Measurements from ENCODE around the gene RABGAP1L.
"Not testable (repeated sequence)": the region's sequence is repeated elsewhere in the genome, so short reads cannot be mapped to it uniquely, and the experiment has no call there.

RABGAP1L gene

DNA sequence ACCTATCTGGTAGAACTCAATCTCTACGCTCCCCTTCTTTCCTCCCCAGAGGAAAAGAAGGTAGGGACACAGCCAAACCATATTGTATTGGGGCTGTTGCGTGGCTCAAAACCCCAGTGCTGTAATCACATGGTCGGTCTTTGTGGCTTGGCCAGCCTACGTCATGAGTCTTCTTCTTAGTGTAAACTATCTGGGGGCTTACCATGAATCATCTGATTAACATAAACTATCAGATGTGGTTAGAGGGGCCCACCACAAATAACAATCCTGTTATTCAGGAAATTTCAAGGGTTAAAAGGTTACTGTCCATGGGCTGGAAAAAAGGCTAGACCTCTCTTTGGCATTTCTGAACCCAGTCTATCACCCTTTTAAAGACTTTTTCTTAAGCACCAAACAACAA lies 238.9 kb downstream of the RABGAP1L start:
- no peak for DNase-seq

DNA sequence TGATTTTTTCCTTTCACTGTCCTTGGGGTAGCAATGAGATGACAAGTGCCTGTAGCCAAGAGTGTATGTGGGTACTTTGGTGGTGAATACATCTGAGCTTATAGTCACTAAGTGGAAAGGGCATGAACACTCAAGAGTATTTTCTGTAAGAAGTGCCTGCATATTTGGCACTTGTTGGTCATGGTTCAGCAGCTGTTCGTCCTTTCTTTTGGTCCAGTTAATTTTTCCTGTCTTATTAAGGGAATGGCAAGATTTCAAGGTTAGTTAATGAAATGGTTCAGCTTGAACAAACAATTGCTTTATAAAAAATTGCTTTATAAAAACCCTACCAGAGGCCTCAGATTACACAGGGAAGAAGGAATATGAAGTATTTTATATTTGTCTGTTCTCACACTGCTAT lies 239.9 kb downstream of the RABGAP1L start:
- no peak for DNase-seq

DNA sequence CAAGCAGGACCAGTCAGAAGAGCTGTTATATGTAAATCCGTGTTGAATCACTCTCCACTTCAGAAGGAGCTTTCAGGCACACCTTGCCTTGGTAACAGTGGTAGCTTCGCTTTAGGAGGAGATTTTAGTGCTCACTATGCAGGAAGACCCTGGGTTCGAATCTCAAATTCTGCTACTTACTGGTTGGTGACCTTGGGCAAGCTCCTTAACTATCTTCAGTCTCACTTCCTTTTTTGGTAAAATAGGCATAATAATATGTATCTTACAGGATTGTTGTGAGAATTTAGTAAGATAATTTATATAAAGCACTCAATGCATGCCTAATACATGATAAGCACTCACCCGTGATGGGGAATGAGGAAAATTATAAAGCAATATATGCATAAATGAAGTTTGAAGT lies 241.8 kb downstream of the RABGAP1L start:
- DNase-seq = no peak

DNA sequence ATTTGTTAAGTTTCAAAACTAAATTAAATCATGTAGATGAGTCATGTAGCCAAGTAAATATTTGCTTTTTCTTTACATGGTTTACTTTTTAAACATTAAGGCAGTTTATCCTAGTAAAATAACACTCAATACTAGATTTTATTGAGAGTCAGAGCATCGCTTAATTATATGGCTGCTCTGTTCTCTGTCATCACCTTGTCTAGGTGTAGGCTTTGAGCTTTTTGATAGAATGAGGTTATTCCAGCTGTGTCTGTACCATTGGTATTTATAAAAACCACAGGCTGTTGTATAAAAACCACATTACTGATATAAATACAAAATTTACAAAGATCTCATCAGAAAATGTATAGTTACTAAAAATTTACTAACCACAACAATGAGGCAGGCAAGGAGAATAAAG lies 245.9 kb downstream of the RABGAP1L start:
- DNase-seq = no peak

DNA sequence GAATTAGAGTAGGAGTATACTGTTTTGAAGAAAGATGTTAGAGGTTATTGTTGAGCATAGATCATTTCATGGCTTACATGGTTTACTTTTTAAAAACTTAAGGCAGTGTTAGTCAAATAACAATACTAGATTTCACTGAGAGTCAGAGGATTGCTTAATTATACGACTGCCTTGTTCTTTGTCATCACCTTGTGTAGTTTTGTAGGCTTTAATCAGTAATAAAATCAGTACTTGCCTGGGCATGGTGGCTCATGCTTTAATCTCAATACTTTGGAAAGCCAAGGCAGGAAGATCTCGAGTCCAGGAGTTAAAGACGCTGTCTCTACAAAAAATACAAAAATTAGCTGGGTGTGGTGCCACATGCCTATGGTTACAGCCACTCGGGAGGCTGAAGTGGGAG lies 247.1 kb downstream of the RABGAP1L start:
- DNase-seq = no peak

DNA sequence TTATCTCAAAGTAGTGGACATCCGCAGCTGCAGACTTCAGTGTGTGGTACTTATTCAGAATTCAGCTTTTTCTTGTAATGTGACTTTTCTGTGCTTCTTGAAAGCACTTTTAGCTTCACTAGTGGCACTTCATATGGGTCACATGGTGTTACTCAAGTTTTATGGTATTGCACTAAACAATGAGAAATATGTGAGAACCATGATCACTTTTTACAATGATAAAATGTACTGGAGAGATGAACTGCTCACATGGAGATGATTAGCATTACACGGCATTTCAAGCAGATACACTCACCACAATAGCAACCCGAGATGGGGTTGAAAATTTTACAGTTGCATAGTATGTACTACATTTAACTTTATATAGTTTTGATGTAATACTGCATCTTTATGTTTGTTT lies 248.3 kb downstream of the RABGAP1L start:
- no peak for DNase-seq

DNA sequence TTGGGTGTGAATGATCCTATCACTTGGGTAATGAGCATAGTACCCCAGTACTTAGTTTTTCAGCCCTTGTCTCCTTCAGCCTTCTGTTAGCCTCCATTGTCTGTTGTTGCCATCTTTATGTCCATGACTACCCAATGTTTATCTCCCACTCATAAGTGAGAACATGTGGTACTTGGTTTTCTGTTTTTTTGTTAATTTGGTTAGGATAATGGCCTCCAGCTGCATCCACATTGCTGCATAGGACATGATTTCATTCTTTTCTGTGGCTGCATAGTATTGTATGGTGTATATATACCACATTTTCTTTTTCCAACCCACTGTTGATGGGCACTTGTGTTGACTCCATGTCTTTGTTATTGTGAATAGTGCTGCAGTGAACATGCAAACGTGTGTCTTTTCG lies 248.8 kb downstream of the RABGAP1L start:
- no peak for DNase-seq

DNA sequence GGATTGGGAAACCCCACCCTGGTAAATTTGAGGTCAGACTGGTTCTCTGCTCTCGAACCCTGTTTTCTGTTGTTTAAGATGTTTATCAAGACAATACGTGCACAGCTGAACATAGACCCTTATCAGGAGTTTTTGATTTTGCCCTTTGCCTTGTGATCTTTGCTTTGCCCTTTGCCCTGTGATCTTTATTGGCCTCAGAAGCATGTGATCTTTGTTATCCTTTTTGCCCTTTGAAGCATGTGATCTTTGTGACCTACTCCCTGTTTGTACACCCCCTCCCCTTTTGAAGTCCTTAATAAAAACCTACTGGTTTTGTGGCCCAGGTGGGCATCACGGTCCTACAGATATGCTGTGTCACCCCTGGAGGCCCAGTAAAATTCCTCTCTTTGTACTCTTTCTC lies 250.5 kb downstream of the RABGAP1L start:
- not testable (repeated sequence) for DNase-seq

DNA sequence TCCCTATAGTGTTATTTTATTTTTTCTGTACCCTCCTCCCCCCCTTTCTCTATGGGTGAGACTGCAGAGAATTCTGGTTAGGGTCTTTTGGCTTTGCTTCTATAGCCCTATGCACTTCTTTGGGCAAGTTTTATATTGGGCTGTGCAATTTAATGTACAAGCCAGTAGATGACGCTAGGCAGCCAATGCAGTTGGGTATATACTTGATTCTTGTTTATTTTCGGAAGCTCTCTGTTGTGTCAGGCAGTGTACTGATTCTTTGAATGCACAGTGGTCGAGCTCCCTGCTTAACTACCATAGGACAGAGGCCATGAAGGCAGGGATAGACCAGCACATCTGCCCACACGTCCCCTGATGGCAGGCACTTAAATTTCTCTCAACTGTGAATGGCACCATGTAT lies 254.3 kb downstream of the RABGAP1L start:
- DNase-seq = no peak

DNA sequence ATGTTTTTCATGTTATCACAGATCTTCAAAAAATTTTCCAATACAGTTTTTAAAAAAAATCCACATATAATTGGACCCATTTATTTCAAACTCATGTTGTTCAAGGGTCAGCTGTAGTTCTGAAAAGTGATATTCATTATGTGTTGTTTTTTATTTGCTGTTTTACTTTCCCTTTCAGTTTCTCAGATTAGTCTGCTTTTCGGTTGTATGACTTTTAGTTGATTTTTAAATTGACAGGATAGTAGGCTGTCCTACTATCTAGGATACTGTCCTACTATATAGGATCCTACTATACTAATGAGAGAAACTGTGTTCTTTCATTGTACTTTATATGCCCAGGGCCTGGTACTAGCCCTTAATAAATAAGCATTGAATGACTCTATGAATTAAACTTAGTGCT lies 254.9 kb downstream of the RABGAP1L start:
- no peak for DNase-seq

DNA sequence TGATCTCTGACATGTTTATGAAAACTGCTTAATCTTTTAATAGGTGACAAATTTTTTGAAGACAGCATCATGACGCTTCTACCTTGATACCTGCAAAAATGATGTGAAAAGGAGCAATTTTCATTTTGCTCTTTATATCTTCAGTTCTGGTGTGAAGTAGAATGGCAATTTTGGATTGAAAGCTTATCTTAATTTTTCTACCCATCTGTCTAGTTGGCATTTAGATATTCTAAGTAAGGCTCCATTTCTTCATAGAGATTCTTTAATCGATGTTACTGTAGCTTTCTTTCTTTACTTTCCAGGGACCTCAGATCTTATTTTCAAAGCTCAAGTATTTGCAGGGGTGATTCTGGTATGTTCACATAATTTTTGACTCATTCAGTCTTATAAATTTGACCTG lies 256.2 kb downstream of the RABGAP1L start:
- no peak for DNase-seq

DNA sequence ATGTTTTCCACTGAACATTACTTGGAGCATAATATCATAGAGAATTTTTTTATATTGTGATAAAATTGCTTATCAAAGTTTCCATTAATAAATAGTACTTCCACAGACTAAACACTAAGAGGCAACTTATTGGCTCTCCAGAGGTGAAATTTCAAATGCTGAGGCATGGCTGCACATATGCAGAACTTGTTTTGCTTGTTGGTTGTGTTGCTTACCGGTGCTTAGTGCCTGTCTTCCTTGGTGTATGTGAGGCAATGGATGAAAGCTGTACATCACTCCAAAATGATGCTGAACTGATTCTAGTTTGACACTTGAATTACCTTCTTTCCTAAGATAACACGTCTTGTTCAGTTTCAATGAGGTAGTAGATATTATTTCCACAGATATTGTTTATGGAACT lies 258.6 kb downstream of the RABGAP1L start:
- no peak for DNase-seq

DNA sequence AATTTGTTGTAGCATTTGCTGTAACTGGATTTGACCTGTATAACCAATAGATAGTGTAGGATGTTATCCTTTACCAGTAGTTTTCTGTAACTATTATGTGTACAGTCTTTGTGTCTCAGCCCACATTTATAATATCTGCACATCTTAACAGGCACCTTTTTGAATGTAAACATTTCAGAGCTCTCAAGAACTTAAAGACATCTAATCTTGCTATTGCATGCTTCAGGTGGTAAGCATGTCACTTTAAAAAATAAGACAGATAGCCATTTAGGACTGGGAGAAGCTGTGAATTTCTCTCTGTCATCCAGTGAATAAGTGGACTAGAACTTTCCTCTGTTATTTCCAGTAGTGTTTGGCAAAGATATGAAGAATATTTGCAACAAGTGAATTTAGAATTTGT lies 265.8 kb downstream of the RABGAP1L start:
- DNase-seq = no peak

DNA sequence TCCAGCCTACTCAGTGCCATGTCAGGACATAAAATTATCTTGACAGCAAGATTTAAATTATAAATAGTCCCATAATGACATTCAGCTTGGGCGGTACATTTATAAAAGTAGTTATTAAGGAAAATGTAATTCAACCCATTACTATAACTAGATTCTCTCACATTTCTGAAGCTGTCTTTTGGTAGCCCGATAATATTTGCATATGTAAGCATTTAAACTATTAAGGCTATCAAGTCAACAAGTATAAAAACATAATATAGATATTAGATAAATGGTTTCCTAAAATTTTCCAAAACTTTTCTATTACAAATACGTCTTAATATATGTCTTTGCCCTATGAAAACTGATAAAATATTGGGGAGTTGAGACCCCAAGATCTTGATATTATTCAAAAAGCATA lies 266.8 kb downstream of the RABGAP1L start:
- DNase-seq = no peak

DNA sequence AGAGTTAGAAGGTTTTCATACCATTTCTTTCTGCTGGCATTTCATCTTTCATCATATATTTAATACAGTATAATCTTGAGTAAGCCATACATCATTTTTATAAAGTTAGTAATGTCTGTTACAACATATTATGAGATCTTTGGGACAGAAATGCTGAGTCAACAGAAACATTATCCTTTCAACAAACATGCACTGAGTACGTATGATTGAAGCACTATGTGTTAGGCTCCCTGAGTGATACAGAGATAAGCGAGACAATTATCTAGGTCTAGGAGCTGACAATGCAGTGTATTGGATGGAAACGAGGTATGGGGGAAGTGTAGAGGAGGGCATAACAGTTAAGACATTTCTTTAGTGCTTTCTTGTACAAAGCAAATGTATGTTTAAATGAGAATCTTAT lies 268.7 kb downstream of the RABGAP1L start:
- DNase-seq = no peak

DNA sequence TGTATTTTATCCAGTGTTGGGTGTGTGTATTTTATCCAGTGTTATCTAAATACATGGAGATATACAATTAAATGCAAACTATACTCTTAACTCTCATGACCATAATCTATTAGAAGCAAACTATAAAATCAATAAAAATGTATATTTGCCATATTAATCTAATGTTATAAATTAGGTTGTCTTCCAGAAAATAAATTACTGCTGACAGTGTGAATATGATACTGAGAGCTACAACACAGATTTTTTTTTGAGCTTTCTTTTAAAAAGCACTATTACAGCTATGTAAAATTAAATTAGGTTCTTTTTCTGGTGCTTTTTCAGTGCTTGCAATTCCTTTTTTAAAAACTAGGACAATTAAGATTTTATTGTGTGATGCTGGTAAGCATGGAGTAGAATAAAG lies 269.4 kb downstream of the RABGAP1L start:
- no peak for DNase-seq

DNA sequence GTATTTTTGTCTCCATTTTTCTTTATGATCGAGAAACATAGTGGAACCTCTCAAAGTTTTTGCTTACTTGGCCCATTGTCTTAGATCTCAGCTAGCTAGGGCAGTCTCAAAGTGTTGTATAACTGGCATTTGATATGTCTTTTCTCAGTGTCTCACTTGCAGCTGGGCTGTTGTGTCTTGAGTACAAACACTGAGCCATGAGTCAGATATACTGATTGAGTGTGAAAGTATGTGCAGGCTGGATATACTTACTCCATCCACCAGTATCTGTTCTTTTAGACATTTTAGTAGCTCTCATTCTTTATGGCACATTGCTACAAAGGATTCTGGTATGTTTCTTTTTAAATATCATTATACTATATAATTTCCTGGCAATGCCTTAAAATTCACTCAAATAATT lies 274.1 kb downstream of the RABGAP1L start:
- no peak for DNase-seq

DNA sequence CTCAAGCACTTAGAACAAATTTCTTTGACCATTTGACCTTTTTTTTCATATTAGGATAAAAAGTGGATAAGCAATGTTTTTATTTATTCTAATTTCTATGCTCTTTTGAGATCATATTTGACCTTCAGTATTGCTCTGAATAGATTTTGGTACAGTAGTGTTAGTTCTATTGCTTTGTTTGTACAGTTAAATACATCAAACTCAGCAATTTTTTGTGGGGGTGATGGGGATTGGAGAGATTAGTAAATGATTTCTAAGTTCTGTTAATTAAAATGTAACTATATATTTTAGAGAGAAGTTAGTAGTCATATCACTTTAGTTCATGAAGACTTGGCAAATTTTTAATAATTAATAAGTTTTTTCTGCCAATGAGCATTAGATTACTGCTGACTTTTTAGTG lies 286.0 kb downstream of the RABGAP1L start:
- no peak for DNase-seq

DNA sequence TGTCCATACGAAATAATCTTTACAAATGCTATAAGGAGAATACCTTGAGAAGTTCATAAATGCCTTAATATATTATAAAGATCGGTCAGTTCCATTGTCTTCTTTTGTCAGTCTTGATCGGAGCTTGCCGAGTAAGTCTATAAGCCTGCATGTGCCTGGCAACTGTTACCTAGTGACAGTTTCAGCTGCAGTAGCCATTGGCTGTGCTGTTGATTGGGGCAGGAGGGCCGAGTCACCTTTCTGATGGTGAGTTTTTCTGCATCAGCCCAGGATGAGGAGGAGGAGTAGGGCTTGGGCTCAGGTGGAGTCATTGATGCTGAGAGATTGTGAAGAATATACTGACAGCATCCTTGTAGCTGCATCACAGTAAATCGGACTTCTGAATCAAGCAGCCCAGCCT lies 286.5 kb downstream of the RABGAP1L start:
- no peak for DNase-seq

DNA sequence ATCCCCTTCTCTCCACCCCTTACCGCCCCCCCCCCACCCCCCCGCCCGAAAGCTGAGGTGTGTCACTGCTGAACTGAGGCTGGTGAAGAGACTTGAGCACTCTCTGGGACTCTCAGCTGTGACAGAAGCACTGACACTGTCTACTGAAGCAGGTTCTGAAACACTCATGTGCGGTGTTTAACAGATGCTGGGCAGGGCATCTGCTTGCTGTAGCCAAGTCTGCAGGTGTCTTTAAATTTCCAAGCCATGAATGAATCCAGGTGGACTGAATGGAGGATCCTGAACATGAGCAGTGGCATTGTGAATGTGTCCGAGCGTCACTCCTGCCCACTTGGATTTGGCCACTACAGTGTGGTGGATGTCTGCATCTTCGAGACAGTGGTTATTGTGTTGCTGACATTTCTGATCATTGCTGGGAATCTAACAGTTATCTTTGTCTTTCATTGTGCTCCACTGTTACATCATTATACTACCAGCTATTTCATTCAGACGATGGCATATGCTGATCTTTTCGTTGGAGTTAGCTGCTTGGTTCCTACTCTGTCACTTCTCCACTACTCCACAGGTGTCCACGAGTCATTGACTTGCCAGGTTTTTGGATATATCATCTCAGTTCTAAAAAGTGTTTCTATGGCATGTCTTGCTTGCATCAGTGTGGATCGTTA lies 288.7 kb downstream of the RABGAP1L start, which contains the start of gene GPR52:
Gene GPR52, plus strand, starts transcription at position 99 of the 665 bp plus-strand sequence. Its CDS starts 148 bp downstream, at position 247.
- no peak for DNase-seq

DNA sequence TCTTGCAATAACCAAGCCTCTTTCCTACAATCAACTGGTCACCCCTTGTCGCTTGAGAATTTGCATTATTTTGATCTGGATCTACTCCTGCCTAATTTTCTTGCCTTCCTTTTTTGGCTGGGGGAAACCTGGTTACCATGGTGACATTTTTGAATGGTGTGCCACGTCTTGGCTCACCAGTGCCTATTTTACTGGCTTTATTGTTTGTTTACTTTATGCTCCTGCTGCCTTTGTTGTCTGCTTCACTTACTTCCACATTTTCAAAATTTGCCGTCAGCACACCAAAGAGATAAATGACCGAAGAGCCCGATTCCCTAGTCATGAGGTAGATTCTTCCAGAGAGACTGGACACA lies 289.2 kb downstream of the RABGAP1L start:
- no peak for DNase-seq

DNA sequence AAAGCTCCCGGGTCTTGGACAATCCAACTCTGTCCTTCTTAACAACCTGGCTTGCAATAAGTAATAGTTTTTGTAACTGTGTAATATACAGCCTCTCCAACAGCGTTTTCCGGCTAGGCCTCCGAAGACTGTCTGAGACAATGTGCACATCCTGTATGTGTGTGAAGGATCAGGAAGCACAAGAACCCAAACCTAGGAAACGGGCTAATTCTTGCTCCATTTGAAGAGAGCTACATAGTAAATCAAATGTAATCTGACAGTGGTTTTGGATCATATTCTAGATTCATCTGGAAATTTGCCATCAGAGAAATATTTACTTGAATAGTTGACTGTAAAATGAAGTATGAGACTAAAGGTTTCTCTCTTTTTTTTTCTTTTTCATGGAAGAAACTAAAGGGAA lies 289.7 kb downstream of the RABGAP1L start:
- no peak for DNase-seq

DNA sequence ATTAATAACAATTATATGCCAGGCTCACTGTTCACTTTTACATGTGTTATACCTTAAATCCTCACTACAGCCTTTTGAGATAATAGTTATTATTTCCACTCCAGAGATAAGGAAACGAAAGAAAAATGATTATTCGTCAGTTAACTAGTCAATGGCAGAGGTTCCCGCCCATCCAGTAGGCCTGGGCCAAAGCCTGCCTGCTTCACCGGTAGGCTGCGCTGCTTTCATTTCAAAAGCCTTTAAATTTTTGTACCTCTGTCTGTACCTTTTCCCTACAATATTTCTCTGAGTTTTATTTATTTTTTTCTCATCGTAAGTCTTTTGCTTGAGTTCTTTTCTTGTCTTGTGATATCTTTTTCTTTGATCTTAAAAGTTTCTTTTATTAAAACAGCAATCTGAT lies 292.1 kb downstream of the RABGAP1L start:
- DNase-seq = no peak

DNA sequence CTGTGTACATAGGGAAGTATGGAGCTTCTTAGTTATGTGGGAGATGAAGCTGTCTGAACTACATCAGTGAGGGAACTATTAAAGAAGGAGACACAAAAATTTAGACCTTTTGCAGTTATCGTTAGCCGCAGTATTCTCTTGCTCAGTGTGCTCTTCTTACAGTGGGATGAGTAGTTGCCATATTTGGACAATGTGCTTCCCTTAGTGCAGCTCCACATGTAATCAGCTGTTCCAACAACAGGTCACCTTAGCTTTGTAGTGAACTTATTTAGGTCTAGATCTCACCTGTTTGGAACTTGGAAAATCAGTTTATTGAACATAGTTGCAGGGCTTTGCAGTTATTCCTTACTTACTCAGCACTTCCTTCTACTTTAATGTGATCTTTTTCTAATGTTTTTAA lies 306.5 kb downstream of the RABGAP1L start:
- no peak for DNase-seq

DNA sequence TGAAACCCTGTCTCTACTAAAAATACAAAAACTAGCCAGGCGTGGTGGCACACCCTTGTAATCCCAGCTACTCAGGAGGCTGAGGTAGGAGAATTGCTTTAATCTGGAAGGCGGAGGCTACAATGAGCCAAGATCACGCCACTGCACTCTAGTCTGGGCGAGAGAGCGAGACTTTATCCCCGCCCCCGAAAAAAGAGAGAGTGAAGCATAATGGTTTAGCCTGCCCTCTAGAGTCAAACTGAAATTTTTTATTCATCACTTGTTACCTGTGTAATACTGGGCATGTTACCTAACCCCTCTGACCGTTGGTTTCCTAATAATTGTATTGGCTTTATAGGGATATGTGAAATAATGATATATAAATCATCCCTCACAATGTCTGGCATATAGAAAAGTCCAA lies 307.3 kb downstream of the RABGAP1L start:
- DNase-seq = no peak

DNA sequence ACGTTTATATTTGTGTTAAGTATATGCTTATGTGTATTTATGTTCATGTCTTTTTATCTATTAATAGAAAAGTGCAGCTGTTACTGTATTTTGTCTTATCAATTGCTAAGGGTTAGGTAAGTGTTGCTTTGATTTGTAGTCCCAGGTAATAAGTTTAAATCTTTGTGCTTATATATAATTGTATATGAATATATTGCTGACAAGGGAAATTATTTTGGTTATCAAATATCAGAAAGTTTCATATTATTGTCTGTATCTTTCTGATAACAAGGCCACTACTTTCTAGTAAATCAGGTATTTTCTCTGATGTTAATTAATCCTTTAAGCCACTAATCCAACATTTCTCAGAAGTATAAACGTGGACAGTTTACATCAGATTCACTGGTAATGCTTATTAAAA lies 309.7 kb downstream of the RABGAP1L start:
- no peak for DNase-seq

Measured in GF-D8 (cell line).